Stimulated activated CD4-positive, alpha-beta T cell treated with anti-CD3 and anti-CD28 coated beads, Interleukin-15, amount 100 ng/mL, for 24 hours (primary cell): ENCODE measurements around the gene TMED8.
"Not testable (repeated sequence)": the region's sequence is repeated elsewhere in the genome, so short reads cannot be mapped to it uniquely, and the experiment has no call there.

Experiments used
- DNase-seq: peaks from one replicate; pipeline ENCODE4 v3.0.0-alpha.2; 2020

TMED8 gene

GRCh38 chr14:77376771-77377501 is at the start of gene TMED8, which contains the start of gene SAMD15:
TSS of gene TMED8 (minus strand) at chr14:77377094. CDS start at chr14:77377053, 41 bp downstream.
TSS of gene SAMD15 (plus strand) at chr14:77377379. CDS start at chr14:77377419, 40 bp downstream.
- DNase-seq: peak; percentile 88

- no peak for DNase-seq
Observed at GRCh38 chr14:77426396-77426795, 49.5 kb upstream of the TMED8 start.

GRCh38 chr14:77424862-77425261 is 48.0 kb upstream of the TMED8 start:
- no peak for DNase-seq

GRCh38 chr14:77423423-77423822 is 46.5 kb upstream of the TMED8 start, which contains the start of gene NOXRED1:
TSS of gene NOXRED1 (minus strand) at chr14:77423523. CDS start at chr14:77422889, 634 bp downstream.
- no peak for DNase-seq

- DNase-seq: no peak
Observed at GRCh38 chr14:77421201-77421600, 44.3 kb upstream of the TMED8 start.

GRCh38 chr14:77416836-77417235 is 39.9 kb upstream of the TMED8 start:
- no peak for DNase-seq

- not testable (repeated sequence) for DNase-seq
Observed at GRCh38 chr14:77416098-77416497, 39.2 kb upstream of the TMED8 start.

GRCh38 chr14:77415403-77416030 is 38.6 kb upstream of the TMED8 start:
- DNase-seq: not testable (repeated sequence)

- no peak for DNase-seq
Observed at GRCh38 chr14:77409131-77409533, 32.2 kb upstream of the TMED8 start.

- DNase-seq: no peak
Observed at GRCh38 chr14:77407158-77407557, 30.3 kb upstream of the TMED8 start.

GRCh38 chr14:77406718-77407117 is 29.8 kb upstream of the TMED8 start:
- no peak for DNase-seq

- DNase-seq: no peak
Observed at GRCh38 chr14:77406086-77406485, 29.2 kb upstream of the TMED8 start.

- DNase-seq: no peak
Observed at GRCh38 chr14:77403768-77404167, 26.9 kb upstream of the TMED8 start.

- DNase-seq: no peak
Observed at GRCh38 chr14:77400216-77400615, 23.3 kb upstream of the TMED8 start.

- no peak for DNase-seq
Observed at GRCh38 chr14:77390188-77390587, 13.3 kb upstream of the TMED8 start.

GRCh38 chr14:77378701-77379100 is 1.8 kb upstream of the TMED8 start:
- no peak for DNase-seq

GRCh38 chr14:77377502-77377844 is 579 bp upstream of the TMED8 start:
- no peak for DNase-seq

- peak; percentile 55 for DNase-seq
Observed at GRCh38 chr14:77375973-77376770, 722 bp downstream of the TMED8 start.

- DNase-seq: no peak
Observed at GRCh38 chr14:77375164-77375950, 1.5 kb downstream of the TMED8 start.

- no peak for DNase-seq
Observed at GRCh38 chr14:77372304-77372841, 4.5 kb downstream of the TMED8 start.

- no peak for DNase-seq
Observed at GRCh38 chr14:77369285-77369684, 7.6 kb downstream of the TMED8 start.

- no peak for DNase-seq
Observed at GRCh38 chr14:77364146-77364545, 12.7 kb downstream of the TMED8 start.
